Posterior vena cava (tissue), 2 donors: Measurements from ENCODE around the gene DGCR6L. TPM values are rescaled to one million over a fixed set of nuclear protein-coding genes. Genes with fewer than 3 reads are reported as not detected.
"Not testable (repeated sequence)": the region's sequence is repeated elsewhere in the genome, so short reads cannot be mapped to it uniquely, and the experiment has no call there.

Experiments
- DNase-seq: peaks from one replicate; pipeline ENCODE4 v3.0.0-alpha.2; 2020; ENCODE audit warnings: low spot score
- intact Hi-C, 2 donors: fragments of 100-400 bp; cut with DNase I; formaldehyde crosslinking; loops; one replicate each; pipeline versions ENCODE4 v1.14.1 to v1.14.2; 2022 to 2023
- total RNA-seq, 2 donors: library from RNA; stranded (reverse); fragmentation: NEBNext Ultra II Directional; extraction: Animal tissue kit (Norgen Biotek cat#: 25700); gene quantifications; one replicate each; pipeline ENCODE4 v1.2.1, GENCODE V29; 2021
- donor health status: DM: yes; HTN: yes; CAD: no.
- donor health status: DM: yes; HTN: yes; CAD: no.

DGCR6L gene
- total RNA-seq, 2 donors from 2014 or later, result 25.7 to 27.1 TPM

GRCh38 chr22:20282901-20283673 lies 36.8 kb downstream of the DGCR6L start:
- DNase-seq, result no peak
- intact Hi-C loops, result no loop called here

DNA sequence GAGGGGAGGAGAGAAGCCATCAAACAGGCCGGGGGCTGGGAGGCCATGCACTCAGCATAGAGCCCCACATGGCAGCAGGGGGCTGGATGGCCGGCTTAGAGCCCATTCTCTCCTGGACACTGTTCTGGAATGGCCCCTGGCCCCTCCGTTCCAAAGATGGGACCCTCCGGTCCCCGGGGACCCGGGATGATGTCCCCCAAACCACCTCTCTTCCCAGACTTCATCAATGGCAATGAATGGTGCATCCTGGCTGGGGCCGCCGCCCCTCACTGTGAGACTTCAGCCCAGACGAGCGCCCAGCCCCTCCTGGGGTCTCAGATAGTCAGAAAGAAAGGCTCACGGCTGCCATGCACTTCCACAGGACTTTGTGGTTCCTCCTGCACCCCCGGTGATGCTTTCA lies 38.0 kb downstream of the DGCR6L start:
- intact Hi-C loops, result no loop called here
- DNase-seq, result no peak

- DNase-seq, result not testable (repeated sequence)
Observed at GRCh38 chr22:20281473-20281872, 38.4 kb downstream of the DGCR6L start.

DNA sequence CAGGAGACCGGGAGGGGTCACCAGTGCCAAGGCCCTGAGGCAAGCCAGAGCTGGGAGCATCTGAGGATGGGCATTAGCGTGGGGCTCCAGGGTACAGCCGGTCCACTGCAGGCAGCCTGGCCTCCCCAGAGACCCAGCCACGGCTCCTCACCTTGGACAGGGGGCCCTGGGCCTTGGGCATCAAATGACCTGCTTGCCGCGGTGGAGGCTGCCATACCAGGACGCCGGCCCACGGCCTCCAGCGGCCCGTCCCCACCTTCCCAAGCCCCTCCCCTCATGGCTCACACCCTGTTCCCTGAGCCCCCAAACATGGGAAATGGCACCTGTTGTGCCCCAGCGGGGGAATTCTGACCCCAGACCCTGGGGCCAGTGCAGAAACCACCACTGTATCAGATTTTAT lies 39.0 kb downstream of the DGCR6L start:
- no peak for DNase-seq
- intact Hi-C loops, result no loop called here

More at GRCh38 chr22:20281473-20281872, 38.4 kb downstream of the DGCR6L start:
- intact Hi-C loops, result not testable (repeated sequence)

GRCh38 chr22:20280163-20280562 lies 39.7 kb downstream of the DGCR6L start:
- intact Hi-C loops, DNase-seq: not testable (repeated sequence)

GRCh38 chr22:20279662-20280134 lies 40.2 kb downstream of the DGCR6L start:
- intact Hi-C loops, result no loop called here

GRCh38 chr22:20278726-20279490 lies 41.0 kb downstream of the DGCR6L start:
- DNase-seq, intact Hi-C loops: not testable (repeated sequence)

More at GRCh38 chr22:20279662-20280134, 40.2 kb downstream of the DGCR6L start:
- no peak for DNase-seq

DNA sequence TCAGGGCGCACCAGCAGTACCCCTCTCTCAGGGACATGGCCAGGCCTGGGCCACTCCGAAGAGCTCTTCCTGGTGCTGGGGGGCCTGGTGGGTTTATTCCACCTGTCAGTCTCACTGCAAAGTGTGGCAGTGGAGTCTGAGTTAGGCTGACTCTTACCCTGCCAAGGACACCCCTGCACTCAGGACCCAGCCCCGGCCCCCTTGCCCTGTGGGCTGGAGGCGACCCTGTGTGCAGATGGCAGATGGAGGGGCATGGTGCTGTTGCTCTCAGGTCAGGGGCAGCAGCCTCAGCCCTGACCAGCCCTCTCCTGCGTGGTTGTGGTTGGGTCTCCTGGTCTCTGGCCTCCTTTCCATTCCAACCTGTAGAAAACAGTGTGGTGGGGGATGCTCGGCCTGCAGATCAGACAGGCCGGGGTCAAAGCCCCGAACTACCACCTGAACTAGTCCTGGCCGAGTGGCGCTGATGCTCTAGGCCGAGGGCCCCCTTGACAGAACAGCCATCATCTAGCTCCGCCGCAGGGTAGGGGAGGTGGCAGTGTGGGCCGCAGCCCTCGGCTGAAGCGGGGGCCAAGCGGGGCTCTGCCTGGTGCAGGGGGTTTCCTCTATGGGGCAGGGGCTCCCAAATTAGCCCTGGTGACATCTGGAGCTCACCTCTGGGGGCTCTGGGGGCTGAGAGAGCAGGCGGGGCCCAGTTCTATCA lies 41.8 kb downstream of the DGCR6L start:
- DNase-seq, intact Hi-C loops: not testable (repeated sequence)

- intact Hi-C loops, result no loop called here
- DNase-seq, result no peak
Observed at GRCh38 chr22:20276468-20276867, 43.4 kb downstream of the DGCR6L start.

- no peak for DNase-seq
- intact Hi-C loops, result no loop called here
Observed at GRCh38 chr22:20275836-20276235, 44.0 kb downstream of the DGCR6L start.

- intact Hi-C loops, DNase-seq: not testable (repeated sequence)
Observed at GRCh38 chr22:20275325-20275724, 44.5 kb downstream of the DGCR6L start.

DNA sequence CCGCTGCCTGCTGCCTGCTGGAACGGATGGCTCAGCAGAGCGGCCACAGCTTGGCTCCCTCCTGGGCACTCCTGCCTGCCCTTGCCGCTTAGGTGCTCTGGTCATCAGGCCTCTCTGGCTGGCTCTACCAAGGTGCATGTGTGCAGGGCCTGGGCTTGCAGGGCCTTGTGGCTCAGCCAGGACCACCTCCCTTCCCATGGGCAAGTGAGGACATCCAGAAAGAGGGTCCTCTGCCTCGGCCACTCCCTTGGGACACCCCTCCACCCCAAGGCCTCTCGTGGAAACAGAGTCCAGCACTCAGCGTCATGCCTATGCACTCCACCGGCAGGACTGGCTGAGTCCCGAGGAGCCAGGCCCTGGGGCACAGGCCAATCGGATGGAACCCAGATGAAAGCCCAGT lies 45.5 kb downstream of the DGCR6L start:
- intact Hi-C loops, result loop anchor here in 1 of 2 donors (5.0 kb wide), 1 partner anchor 52 kb away; no protein-coding TSS in a partner anchor
- not testable (repeated sequence) for DNase-seq

DNA sequence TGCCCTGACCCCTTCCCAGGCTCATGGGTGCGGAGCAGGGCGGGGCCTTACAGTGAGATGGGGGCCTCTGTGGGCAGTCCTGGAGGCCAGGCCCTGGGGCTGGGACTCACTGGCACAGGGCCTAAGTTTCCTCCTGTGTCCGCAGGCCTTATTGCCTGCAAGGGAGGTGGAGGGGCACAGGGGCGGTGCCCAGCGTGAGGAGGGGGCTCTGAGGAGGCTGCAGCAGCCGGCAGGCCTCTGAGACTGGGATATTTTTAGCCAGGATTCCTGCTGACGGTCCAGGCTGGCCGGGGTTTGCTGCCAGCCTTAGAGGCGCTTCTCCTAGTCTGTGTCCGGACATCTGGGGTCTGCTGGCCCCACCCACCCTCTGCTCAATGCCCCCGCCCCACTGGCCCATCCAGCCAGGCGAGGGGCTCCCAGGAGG lies 46.1 kb downstream of the DGCR6L start:
- intact Hi-C loops, result loop anchor here in 1 of 2 donors (5.0 kb wide), 1 partner anchor 51 kb away; no protein-coding TSS in a partner anchor

GRCh38 chr22:20272700-20273099 lies 47.2 kb downstream of the DGCR6L start:
- intact Hi-C loops, result loop anchor here in 1 of 2 donors (1.0 to 5.0 kb wide), 2 partner anchors 50 to 110 kb away; no protein-coding TSS in a partner anchor
- DNase-seq, result no peak

More for the DNA sequence above, 46.1 kb downstream of the DGCR6L start:
- no peak for DNase-seq

DNA sequence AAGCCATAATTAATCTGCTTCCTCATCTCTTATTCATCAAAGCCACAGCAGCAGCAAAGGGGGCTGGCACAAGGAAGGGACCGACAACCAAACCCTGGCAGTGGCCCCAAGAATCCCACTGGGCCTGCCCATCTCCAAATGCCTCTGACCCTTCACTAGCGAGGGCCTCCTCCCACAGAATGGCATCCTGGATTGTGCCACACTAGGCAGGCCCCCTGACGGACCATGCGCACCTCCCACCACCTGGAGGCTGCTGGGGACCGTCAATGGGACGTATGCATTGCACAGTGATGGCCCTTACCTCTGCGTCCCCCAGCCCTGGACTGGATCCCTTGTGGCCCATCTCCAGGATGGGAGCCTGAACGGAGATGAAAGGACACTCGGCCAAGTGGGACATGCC lies 47.7 kb downstream of the DGCR6L start:
- no peak for DNase-seq
- intact Hi-C loops, result loop anchor here in 1 of 2 donors (1.0 to 5.0 kb wide), 2 partner anchors 50 to 110 kb away; no protein-coding TSS in a partner anchor

GRCh38 chr22:20271114-20271994 lies 48.5 kb downstream of the DGCR6L start:
- intact Hi-C loops, result loop anchor here in 1 of 2 donors (5.0 kb wide), 1 partner anchor 49 kb away; no protein-coding TSS in a partner anchor
- no peak for DNase-seq

DNA sequence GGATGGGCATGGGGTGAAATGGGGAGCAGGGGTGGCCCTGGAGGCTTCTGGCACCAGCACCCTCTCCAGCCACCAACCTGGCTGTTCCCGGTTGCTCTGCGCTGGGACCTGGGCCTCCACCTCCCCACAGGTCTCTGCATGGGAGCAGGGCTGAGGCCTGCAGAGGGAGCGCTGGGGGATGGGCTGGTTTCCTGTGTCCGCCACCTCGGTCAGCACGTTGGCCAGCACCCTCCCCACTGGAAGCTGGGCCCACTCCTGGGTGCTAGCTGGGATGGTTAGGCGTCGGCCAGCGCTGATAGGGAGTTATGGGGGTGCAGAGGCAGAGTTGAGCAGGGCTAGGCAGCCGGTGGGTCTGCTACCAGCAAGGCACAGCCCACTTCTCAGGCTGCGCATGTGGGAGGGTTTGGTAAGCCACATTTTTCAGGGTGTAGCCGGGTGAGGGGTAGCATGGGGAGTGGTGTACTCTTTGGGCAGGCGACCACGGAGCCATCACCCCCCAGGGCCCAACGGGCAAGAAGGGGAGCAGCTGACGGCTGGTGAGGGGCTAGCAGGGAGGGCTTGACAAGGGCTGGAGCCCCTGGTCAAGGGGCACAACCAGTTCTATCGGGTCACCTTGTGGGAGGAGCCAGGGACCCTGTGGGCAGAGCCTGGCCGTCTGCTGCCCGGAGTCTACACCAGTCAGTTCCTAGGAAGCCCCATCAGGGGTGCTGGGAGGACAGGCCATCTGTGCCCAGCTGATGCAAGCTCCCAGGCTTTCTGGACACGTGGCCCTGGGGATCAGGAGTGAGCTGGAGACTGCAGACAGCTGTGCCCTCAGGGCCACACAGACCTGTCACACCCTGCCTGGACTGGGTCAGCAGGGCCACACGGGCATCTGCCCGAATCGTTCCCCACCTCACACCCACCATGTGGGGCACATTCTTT lies 49.4 kb downstream of the DGCR6L start:
- intact Hi-C loops, result loop anchor here in 1 of 2 donors (5.0 kb wide), 1 partner anchor 48 kb away; no protein-coding TSS in a partner anchor
- not testable (repeated sequence) for DNase-seq
